Left renal pelvis (tissue), 4 donors: Measurements from ENCODE around the gene BMERB1. TPM values are rescaled to one million over a fixed set of nuclear protein-coding genes. Genes with fewer than 3 reads are reported as not detected.
"Not testable (repeated sequence)": the region's sequence is repeated elsewhere in the genome, so short reads cannot be mapped to it uniquely, and the experiment has no call there.

ENCODE experiments used
- DNase-seq, 4 donors: peaks; one replicate each; pipeline ENCODE4 v3.0.0-alpha.2; 2013; ENCODE audit warnings: low read depth in 4 of 4, low spot score in 3 of 4
- polyA plus RNA-seq, 4 donors: library from polyadenylated mRNA; unstranded; fragments of 120-200 nt; gene quantifications; one replicate each; pipeline ENCODE4 v1.2.1, GENCODE V29; 2013; ENCODE audit not compliant: insufficient read length in 4 of 4

BMERB1 gene
- polyA plus RNA-seq, 4 donors, result 37.0 to 47.9 (median 45.9) TPM

DNA sequence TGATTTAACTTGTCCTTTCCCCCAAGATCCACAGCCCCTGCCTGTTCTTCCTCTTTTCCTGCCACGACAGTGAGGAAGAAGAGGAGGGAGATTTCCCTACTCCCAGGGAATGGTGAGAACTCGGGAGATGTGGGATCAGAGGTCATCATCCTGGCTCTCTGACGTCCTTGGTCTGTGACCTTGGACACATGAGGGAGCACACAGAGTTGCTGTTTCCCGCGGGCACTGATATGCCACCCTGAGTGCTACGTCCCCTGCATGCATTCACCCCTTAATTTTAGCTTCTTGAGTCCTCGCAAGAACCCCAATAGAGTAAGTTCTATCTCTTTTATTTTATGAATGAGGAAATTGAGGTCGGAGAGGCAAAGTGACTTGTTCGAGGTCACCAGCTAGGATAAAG, 85.4 kb downstream of the BMERB1 start:
- no peak for DNase-seq

DNA sequence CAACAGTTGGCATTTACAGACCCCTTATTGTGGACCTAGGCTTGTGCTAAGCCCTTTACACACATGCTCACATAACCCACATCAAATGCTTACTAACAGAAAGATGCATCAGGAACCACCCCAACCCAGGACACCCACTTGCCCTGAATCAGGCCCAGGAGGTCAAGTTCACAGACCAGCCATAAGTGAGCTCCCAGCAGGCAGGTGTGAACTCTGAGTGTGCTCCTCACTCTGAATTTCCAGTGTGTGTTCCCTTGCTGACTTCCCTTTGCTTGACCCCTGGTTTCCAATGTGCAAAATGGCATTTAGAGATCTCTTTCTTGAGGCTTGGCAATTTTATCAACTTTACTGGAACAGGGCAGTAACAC, 87.0 kb downstream of the BMERB1 start:
- DNase-seq, result no peak

DNA sequence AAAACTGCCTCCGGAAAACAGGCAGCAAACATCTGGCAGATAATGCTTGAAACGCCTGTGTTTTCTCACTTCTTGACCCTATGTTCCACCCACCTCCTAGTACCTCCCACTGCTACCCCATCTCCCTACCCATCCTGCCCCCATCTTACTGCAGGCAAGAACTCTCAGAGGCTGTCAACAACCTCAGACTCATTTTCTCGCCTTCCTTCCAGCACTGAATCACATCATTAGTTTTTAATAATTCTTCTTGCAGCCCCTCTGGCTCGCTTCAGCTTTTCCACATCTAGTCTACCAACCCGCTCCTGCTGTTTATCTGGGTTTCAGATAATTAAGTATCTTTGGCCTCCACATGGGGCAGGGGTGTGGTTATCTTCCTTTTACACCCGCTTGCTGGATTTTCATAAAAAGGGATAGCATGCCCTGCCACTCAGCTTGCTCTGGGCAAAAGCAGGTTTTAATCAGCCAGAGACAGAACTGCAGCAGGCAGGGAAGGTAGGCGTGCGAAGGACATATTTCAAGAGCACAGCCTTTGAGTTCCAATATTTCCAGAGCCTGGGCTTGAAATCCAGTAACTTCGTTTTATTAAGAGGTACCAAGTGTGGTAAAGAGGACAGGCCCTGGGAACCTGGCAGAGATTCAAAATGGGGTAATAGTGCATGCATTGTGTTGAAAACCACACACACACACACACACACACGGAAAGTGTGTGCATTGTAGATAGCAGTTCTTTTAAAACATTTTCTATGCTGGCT, 87.5 kb downstream of the BMERB1 start:
- DNase-seq, result no peak

DNA sequence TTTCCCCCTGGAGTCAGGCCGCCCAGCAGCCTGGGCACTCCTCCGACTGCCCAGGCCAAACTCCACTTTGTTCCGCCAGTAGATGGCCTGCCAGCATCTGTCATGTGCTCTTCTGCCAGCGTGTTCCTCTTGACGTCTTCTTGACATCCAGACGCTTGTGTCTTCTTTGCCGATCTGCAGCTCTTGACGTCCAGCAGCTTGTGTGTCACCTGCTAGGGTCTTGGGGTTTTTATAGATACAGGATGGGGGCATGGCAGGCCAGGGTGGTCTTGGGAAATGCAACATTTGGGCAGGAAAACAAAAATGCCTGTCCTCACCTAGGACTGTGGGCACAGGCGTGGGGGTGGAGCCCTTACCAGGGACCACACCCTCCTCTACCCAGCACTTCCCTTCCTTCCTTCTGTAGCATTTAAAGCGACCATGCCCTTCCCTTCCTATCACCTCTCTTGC, 88.7 kb downstream of the BMERB1 start:
- no peak for DNase-seq

DNA sequence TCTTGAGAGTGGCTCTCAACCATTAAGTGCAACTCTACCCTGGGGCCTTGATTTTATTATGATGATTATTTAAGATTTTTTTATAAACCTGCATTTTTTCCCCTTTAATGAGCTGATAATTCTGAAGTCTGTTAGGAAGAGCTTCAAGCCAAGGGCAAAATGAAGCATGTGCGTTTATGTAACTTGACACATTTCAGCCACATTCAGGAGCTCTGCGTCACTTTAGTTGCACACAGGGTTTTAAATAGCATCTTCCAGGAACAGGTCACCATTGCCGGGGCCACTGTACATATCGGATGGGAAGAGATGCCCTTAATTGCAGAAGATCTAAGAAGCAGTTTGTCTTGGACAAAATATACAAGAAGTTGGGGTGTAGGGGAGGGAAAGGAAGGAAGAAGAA, 89.6 kb downstream of the BMERB1 start:
- no peak for DNase-seq

DNA sequence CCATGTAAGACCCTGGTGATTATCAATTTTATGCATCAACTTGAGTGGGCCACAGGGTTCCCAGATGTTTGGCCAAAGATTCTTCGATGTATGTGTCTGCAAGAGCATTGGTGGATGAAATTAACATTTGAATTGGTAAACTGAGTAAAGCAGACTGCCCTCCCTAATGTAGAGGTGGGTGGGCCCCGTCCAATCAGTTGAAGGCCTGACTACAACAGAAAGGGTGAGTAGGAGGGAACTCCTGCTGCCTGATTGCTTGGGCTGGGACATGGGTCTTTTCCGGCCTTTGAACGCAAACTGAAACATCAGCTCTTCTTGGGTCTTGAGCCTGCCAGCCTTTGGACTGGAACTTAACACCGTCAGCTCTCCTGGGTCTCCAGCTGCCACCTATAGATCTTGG, 90.6 kb downstream of the BMERB1 start:
- no peak for DNase-seq

DNA sequence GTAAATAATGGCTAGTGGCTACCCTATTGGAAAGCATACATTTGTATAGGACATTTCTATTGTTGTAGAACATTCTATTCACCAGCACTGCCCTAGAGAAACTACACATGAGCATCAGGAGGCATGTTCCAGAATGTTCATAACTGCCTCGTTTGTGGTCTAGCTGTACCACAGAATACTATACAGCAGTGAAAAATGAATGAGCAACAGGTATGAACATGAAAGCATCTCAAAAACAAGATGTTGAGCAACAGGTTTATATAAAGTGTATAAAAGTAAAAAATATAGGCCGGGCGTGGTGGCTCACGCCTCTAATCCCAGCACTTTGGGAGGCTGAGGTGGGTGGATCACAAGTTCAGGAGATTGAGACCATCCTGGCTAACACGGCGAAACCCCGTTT, 91.7 kb downstream of the BMERB1 start:
- no peak for DNase-seq

DNA sequence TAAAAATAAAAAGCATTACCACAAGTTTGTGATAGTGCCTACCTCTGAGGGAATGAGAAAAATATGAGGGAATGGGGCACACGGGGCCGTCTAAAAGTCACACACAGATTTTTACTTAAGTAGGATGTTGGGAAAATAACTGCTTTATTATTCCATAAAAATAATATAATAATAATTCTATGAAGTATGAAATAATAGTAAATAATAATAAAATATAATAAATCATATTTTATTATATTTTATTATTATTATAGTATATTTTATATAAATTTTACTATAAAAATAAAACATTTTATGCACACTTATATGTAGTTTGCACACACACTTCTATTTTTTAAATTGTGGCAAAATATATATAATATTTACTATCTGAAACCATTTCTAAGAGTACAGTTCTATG, 92.3 kb downstream of the BMERB1 start:
- no peak for DNase-seq

DNA sequence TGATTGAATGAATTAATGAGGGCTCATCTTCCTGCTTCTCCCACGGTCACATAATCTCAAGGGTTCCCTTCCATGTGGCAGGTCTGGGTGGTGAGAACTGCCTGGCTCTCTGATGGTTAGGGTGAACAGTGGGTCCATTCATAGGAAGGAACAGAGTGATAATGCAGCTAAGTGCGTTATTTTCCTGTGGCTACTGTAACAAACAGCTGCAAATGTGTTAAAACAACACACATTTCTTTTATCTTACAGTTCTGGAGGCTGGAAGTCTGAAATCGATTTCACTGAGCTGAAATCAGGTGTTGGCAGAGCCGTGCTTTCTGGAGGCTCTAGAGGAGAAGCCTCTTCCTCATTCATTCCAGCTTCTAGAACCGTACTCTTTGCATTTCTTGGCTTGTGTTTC, 95.3 kb downstream of the BMERB1 start:
- DNase-seq, result no peak

DNA sequence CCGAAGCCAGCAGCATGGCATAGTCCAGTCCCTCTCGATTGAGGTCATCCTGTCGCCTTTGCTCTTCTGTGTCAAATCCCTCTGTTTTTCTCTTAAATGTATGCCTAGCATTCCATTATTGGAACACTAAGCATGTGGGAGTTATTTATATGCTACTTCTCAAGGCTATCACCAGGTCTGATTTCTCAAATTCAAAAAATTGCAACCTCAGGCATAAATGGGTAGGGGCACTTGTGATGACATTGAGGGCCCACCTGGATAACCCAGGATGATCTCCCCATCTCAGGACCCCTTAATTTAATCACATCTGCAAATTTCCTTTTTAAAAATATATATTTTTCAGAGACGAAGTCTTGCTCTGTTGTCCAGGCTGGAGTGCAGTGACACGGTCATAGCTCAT, 95.7 kb downstream of the BMERB1 start:
- DNase-seq, result no peak

DNA sequence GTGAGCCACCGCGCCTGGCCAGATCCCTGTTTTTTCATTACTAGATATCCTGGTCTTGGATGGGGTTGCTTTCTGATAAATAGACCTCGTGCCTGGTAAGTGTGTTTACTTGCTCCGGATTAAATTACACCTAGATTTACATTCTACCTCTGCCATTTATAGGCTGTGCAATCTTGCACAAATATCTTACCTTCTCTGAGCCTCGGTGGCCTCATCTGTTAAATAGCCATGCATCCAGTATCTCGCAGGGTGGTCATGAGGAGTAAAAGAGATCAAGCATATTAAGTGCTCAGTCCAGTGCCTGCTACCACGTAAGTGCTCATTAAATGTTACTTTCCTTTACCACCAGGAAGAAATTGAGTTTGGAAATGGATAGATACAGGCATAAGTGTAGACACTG, 98.4 kb downstream of the BMERB1 start:
- no peak for DNase-seq

DNA sequence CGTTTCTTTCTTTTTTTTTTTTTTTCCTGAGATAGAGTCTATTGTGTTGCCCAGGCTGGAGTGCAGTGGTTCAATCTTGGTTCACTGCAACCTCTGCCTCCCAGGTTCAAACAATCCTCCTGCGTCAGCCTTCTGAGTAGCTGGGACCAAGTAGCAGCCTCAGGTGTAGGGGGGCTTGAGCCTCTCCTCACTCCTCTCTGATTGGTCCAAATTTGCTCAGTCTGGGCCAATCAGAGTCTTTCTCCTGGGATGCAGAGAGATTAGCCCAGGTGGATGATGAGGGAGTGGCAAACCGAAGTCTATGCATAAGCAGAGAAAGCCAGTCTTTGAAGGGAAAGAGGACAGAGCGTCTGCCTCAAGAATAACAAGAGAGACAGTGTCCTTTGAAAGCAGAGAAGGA, 99.0 kb downstream of the BMERB1 start:
- no peak for DNase-seq

DNA sequence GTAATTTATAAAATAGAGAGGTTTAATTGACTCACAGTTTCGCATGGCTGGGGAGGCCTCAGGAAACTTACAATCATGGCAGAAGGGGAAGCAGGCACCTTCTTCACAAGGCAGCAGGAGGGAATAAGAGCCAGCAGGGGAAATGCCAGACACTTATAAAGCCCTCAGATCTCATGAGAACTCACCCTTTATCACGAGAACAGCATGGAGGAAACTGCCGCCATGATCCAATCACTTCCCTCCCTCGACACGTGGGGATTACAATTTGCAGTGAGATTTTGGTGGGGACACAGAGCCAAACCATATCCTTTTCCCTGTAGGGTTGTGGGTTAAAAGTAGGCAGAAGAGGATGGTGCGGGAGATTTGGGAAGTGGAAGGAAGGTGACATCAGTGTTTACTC, 101.4 kb downstream of the BMERB1 start:
- no peak for DNase-seq

DNA sequence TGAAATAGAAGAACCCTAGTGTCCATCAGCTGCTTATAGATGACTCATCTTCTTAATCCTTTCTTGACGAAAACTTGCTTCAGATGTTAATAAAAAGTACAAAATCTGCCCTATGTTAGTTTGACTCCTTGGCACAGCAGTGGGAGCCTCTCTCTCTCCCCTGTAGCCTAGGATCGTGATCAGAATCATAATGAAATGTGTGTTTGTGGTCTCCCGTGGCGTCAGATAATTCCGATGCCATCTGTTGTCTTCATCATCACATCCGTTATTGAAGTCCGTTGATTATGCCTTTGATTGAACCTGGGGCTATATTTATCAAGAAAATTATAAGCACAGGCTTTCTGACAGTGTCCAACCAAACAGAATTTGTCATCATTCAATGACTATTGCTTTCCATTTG, 102.5 kb downstream of the BMERB1 start:
- DNase-seq, result no peak

DNA sequence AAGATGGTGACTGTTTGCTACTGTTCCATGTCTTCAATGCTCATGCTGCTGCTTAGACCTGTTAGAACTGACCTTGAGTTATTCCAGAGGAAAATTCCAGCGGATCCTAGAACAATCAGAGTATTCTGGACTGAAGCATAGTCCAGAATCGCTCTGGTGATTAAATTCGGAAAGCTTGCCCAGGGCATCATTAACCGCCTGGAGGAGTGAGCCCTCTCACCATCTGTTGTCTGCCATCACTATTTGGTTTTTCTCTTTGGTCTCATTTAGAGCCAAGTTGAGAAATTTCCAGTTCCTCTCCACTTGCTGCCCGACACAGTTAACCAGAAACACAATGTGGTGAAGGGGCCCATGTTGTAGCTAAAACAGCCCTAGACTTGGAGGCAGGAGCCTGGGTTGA, 104.1 kb downstream of the BMERB1 start:
- no peak for DNase-seq

DNA sequence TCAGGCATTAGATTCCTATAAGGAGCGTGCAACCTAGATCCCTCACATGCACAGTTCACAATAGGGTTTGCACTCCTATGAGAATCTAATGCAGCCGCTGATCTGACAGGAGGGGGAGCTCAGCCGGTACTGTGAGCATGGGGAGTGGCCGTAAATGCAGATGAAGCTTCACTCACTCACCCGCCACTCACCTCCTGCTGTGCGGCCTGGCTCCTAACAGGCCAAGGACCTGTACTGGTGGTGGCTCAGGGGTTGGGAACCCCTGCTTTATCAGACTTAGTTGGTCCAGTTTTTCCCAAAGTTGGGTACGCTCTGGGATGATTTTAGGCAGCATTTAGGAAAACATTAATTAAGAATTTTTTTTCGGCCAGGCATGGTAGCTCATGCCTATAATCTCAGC, 104.8 kb downstream of the BMERB1 start:
- DNase-seq, result no peak

DNA sequence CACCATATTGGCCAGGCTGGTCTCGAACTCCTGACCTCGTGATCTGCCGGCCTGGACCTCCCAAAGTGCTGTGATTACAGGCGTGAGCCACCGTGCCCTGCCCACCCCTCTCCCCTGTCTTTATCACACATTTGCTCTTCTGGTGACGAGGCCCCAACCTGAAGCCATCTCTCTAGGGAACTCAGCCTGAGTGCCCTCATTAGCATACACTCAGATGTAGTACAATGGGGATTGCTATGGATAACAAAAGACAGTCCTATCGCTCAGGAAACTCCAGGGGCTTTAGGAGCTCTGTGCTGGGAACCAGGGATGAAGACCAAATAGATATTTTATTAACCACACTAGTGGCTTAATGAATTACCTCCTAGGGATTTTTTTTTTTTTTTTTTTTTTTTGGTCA, 107.9 kb downstream of the BMERB1 start:
- DNase-seq, result no peak

DNA sequence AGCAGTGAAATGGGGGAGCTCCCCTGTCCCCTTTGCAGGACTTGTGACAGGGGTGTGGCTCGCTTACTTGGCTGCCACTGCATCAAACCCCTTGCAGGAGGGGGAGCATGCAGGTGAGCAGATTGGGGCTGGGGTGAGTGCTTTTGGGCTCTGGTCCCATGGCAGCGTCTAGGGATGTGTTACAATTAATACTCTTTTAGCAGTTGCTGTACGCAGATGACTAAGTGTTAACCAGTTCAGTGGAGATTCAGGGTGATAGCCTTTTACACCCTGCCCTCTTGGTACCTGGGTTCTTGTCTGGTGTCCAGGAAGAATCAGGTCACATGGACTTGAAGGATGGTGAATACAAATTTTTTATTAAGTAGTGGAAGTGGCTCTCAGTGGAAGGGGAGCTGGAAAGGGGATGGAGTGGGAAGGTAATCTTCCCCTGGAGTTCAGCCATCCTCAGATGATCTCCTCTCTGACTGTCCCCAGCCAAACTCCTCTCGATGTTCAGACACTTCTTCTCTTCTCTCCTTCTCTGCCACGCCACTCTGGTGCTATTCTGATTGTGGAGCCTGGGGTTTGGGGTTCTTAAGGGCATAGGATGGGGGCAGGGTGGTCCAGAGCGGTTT, 108.5 kb downstream of the BMERB1 start:
- DNase-seq, result no peak

DNA sequence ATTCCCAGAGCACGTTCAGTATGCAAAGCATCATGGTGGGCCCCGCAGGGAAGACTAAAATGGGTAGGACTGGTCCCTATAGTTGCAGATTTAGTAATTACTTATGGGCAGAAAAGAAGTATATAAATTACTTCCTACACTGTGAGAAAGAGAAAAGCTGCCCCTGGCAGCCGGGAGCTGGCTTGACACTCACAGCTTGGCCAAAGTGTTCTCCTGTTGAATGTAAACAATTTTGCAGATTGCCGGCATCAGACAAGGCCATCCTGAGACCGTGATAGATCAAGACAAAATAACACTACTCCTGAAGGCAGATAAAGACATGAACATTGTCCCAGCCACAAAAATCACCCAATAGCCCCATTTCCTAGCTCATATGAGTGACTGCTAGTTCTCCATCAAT, 110.0 kb downstream of the BMERB1 start:
- no peak for DNase-seq

DNA sequence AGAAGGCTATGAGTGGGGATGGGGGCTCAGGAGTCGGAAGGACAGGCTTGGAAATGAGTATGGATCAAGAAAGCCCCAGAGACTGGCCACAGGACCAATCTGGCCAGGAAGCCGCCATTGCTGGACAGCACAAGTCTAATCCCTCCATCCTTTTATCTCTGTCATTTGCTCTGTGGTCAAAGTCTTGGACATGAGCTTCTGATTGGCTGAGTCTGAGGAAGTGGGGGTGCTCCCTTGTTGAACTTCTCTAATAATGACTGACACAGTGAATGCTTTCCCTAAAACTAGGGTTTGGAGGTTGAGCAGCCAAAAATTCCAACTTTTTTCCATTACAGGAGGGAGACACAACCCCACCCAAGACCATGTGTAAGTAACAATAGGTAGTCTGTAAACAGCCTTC, 111.2 kb downstream of the BMERB1 start:
- no peak for DNase-seq

DNA sequence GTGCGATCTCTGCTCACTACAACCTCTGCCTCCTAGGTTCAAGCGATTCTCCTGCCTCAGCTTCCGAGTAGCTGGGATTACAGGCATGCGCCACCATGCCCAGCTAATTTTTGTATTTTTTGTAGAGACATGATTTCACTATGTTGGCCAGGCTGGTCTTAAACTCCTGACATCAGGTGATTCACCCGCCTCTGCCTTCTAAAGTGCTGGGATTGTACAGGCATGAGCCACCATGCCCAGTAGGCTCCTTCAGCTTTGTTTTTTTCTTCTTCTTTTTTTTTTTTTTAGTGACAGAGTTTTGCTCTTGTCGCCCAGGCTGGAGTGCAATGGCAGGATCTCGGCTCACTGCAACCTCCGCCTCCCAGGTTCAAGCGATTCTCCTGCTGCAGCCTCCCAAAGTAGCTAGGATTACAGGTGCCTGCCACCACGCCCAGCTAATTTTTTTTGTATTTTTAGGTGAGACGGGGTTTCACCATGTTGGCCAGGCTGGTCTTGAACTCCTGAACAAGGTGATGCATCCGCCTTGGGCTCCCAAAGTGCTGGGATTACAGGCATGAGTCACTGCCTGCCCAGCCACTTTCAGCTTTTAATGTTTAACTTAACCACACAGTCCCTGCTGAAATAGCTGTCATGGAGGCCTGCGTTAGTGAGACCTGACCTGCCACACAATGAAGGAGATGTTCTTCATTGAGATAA, 112.8 kb downstream of the BMERB1 start:
- not testable (repeated sequence) for DNase-seq

DNA sequence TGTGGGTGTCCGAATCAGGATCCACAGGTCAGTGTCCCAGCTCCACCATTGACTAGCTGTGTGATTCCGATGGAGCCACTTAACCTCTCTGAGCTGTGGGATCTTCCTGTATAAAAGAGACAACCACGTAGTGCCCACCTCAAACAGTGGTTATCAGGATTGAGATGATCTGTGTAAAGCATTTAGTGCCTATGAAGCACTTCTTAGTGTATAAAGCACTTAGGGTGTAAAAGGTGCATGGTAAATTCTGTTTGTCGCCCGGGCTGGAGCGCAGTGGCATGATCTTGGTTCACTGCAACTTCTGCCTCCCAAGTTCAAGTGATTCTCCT, 113.3 kb downstream of the BMERB1 start:
- no peak for DNase-seq
